ENCODE results near the gene TIAM2.
A peak's percentile ranks its signal among the peaks of the same experiment; 100 is the strongest.

Gene TIAM2

GRCh38 chr6:155268088-155268867 lies 273.2 kb downstream of the TIAM2 start:
- DNase-seq: peak; percentile 53

- DNase-seq: no peak
Measured at GRCh38 chr6:155269765-155270164, 274.6 kb downstream of the TIAM2 start.

GRCh38 chr6:155270561-155271091 lies 275.5 kb downstream of the TIAM2 start:
- no peak for DNase-seq

GRCh38 chr6:155271145-155271544 lies 276.0 kb downstream of the TIAM2 start:
- DNase-seq: no peak

GRCh38 chr6:155272353-155273232 lies 277.5 kb downstream of the TIAM2 start:
- DNase-seq: peak; percentile 15

GRCh38 chr6:155273431-155273830 lies 278.3 kb downstream of the TIAM2 start:
- DNase-seq: peak; percentile 98

DNA sequence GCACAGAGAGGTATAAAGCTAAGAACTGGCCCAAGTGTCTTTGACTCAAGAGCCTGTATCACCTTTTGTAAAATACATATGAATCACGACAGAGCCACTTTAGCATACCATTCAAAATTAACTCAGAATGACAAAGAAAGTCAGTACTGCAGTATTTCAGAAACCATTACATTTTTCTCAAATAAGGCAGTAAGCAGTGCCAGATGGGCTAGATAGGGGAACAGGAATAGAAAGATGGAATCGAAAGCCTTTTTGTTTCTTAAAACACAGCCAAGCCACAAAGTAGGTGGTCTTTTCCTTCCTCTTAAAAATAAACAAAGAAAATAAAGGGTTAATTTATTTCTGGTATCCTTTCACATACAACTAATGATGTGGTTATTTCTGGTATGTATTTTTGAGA lies 279.0 kb downstream of the TIAM2 start:
- DNase-seq: peak; percentile 88

DNA sequence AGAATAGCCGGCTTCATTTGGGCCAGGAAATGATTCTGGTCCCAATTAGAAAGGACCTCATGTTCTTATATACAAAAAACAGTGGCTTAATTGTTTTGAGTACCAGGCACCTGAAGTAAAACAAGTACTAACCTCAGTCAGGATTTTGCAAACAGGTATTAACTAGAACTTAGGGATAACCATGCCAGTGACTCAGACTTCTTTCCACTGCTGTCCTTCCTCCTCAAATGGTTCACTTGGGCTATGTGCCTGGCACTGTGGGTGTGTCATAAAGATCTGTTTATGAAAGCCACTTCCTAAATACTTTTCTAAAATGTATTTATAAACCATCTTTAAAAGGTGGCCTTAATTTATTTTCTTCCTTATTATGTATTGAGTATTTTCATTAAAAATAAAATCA lies 279.4 kb downstream of the TIAM2 start:
- peak; percentile 72 for DNase-seq

GRCh38 chr6:155275808-155276480 lies 280.8 kb downstream of the TIAM2 start:
- DNase-seq: no peak

GRCh38 chr6:155276638-155277037 lies 281.5 kb downstream of the TIAM2 start:
- no peak for DNase-seq

DNA sequence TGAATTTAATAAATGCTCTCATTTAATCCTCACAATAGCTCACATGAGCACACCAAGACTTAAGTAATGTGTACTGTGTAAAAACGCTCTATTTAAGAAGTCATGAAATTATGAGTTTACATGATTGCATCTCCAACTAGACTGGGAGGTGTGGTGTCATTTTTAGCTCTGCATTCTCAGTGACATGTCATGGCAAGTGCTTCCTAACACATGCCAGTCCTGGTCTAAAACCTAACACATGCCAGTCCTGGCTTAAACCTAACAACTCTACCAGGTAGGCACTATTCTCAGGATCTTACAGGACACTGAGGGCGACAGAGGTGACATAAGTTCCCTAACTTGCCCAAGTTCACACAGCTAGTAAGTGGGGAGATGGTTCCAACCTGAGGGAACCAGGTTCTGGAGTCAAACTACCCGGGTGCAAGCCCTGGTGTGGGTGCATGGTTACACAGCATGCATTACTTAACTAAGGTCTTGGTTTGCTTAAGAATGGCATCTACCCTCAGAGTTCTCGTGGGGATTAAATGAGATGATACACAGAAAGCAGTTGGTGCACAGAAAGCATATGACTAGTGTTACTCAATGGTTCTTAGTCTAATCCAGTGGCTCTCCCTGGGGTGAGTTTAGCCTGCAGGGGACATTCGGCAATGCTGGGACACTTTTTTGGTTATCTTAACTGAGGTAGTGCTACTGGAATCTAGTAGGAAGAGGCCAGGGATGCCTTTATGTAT lies 283.4 kb downstream of the TIAM2 start:
- no peak for DNase-seq

- DNase-seq: no peak
Measured at GRCh38 chr6:155284775-155285174, 289.7 kb downstream of the TIAM2 start.

DNA sequence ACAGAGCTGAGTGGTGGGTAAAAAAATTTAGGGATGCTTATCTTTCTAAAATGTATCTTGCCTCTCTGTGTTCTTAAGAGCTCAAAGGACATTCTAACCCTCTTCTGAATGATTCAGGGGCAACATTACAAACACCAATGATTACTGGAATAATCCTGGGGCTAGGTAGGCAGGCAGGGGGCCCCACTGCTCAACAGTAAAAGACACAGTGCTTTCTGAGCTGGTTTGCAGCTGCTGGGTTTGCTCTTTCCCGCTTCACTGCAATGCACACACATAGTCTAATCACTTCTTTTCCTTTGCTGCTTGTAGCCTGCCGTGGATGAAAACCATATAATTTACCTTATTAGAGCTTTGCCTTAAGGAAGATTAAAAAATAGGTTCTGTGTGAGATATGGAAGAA lies 292.6 kb downstream of the TIAM2 start:
- DNase-seq: no peak

DNA sequence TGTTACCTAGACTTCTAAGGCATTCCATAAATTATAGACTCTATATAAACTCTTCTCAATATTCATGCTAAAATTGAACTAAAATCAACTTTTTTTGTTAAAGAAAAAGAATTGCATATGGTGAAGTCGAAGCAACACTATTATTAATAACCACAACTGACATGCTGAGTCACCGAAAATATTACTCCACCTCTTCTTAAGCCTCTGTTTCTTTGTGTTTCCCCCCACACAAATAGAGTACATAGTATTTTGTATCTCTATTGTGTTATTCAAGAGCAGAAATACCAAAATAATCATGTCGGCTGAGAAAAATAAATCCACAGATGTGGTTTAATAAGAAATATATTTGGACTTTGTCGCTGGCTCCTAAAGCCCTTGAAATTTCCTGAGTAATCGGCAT lies 295.4 kb downstream of the TIAM2 start:
- no peak for DNase-seq

GRCh38 chr6:155291291-155291690 lies 296.2 kb downstream of the TIAM2 start:
- no peak for DNase-seq

GRCh38 chr6:155292711-155293110 lies 297.6 kb downstream of the TIAM2 start:
- DNase-seq: no peak

DNA sequence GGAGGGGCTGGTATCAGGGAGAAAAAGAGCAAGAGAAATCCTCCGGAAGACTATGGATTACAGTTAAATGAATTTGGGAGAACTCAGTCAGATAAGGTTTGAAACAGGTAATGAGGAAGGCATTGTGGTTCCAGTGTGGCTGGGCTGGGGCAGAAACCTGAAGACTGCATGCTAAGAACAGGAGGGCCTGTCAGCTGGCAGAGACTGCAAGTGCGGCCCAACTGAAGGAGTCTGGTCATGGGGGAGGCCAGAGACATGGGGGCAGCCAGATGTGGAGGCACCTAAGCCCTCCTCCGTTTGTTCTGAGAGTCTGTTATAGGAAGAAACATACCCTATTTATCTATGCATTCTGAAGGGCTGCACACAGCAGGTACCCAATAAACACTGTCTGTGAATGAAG lies 302.6 kb downstream of the TIAM2 start:
- no peak for DNase-seq

- peak; percentile 72 for DNase-seq
Measured at GRCh38 chr6:155301867-155302266, 306.8 kb downstream of the TIAM2 start.

- peak; percentile 15 for DNase-seq
Measured at GRCh38 chr6:155303361-155303870, 308.3 kb downstream of the TIAM2 start.

- DNase-seq: no peak
Measured at GRCh38 chr6:155306958-155307357, 311.8 kb downstream of the TIAM2 start.
